SIG-M5 treated with dmso at 0.1 percent for 504 hours (cell line): ENCODE measurements around the gene GPR176.

Experiments
- DNase-seq: peaks from one replicate; lab custom pipeline; 2025; ENCODE audit not compliant: unreplicated experiment; lab: John Stamatoyannopoulos, UW

GPR176 gene

GRCh38 chr15:39919748-39920509, at the start of gene GPR176:
GPR176 (minus strand) TSS chr15:39920266; CDS start chr15:39920026, 240 bp downstream.
- no peak for DNase-seq

- no peak for DNase-seq
Measured at GRCh38 chr15:39969002-39969394, 48.9 kb upstream of the GPR176 start.

GRCh38 chr15:39968273-39969001, 48.4 kb upstream of the GPR176 start:
- no peak for DNase-seq

GRCh38 chr15:39966521-39966920, 46.5 kb upstream of the GPR176 start:
- no peak for DNase-seq

GRCh38 chr15:39963786-39964185, 43.7 kb upstream of the GPR176 start:
- DNase-seq = no peak

- DNase-seq = no peak
Measured at GRCh38 chr15:39961051-39961450, 41.0 kb upstream of the GPR176 start.

- no peak for DNase-seq
Measured at GRCh38 chr15:39960411-39960810, 40.3 kb upstream of the GPR176 start.

GRCh38 chr15:39959411-39959810, 39.3 kb upstream of the GPR176 start:
- no peak for DNase-seq

- no peak for DNase-seq
Measured at GRCh38 chr15:39957481-39957880, 37.4 kb upstream of the GPR176 start.

- DNase-seq = no peak
Measured at GRCh38 chr15:39953521-39953920, 33.5 kb upstream of the GPR176 start.

- no peak for DNase-seq
Measured at GRCh38 chr15:39951561-39951960, 31.5 kb upstream of the GPR176 start.

- DNase-seq = no peak
Measured at GRCh38 chr15:39948817-39949216, 28.8 kb upstream of the GPR176 start.

- no peak for DNase-seq
Measured at GRCh38 chr15:39947401-39948197, 27.5 kb upstream of the GPR176 start.

GRCh38 chr15:39946862-39947261, 26.8 kb upstream of the GPR176 start:
- no peak for DNase-seq

- DNase-seq = no peak
Measured at GRCh38 chr15:39944726-39945125, 24.7 kb upstream of the GPR176 start.

GRCh38 chr15:39942753-39943150, 22.7 kb upstream of the GPR176 start:
- DNase-seq = no peak

- DNase-seq = no peak
Measured at GRCh38 chr15:39942101-39942752, 22.2 kb upstream of the GPR176 start.

- DNase-seq = peak; percentile 13
Measured at GRCh38 chr15:39939487-39940452, 19.7 kb upstream of the GPR176 start.

GRCh38 chr15:39937696-39938095, 17.6 kb upstream of the GPR176 start:
- DNase-seq = no peak

- no peak for DNase-seq
Measured at GRCh38 chr15:39936681-39937080, 16.6 kb upstream of the GPR176 start.
